NCI-H524 treated with DMSO at 0.1 percent for 48 hours (cell line): ENCODE measurements around the gene CFP.
"Not testable (repeated sequence)": the region's sequence is repeated elsewhere in the genome, so short reads cannot be mapped to it uniquely, and the experiment has no call there.

Experiments used
- DNase-seq: peaks from one replicate; lab custom pipeline; 2025; lab: John Stamatoyannopoulos, UW

Gene CFP

GRCh38 chrX:47603125-47603524 is 26.6 kb downstream of the CFP start:
- DNase-seq = not testable (repeated sequence)

DNA sequence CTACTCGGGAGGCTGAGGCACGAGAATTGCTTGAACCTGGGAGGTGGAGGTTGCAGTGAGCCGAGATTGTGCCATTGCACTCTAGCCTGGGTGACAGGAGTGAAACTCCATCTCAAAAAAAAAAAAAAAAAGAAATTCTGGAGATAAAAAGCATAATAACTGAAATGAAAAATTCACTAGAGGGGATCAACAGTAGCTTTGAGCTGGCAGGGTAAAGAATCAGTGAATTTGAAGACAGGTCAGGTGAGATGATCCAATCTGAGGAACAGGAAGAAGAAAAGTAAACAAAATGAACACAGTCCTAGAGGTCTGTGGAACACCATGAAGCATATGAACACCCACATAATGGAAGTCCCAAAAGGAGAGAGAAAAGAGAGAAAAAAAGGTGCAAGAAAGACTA is 32.5 kb downstream of the CFP start:
- no peak for DNase-seq

DNA sequence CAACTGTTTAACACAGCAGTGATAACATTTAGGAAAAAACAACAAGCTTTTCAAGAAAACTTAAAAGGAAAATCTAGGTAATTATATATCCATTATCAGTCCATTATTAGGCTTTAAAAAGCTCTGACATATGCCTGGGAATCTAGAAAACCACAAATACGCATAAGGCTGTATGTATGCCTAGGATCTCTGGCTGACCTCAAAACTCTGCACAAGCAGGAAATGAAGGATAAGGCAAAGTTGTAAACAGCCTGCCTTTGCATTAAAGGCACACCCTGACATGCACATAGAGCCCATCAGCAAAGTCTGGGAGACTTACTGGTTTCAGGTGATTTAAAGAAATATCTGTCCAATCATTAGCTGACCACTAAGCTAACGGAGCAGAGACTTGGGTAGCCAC is 33.5 kb downstream of the CFP start:
- no peak for DNase-seq

DNA sequence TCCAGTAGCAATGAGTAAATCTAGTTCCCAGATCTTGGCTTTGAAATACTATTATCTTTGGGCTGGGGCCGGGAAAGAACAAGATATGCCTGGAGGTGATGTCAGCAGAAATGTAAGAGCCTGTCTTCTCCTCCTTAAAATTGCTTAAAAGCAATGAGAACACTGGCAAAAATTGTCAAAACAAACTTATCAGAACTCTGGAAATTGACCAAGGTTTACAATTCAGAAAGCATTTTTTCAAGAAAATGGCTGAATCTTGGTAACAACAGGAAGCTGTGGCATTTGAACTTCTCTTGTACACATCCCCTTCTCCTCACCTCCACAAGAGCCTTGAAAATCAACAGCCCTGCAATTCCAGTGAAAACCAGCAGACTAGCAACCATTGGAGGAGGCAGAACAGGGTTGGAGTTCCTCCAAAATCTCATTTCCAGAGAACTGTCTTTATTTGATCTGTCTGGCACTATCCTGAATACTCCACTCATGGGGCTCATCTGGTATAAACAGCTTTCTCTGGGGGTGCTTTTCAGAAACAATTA is 33.9 kb downstream of the CFP start:
- DNase-seq = no peak

DNA sequence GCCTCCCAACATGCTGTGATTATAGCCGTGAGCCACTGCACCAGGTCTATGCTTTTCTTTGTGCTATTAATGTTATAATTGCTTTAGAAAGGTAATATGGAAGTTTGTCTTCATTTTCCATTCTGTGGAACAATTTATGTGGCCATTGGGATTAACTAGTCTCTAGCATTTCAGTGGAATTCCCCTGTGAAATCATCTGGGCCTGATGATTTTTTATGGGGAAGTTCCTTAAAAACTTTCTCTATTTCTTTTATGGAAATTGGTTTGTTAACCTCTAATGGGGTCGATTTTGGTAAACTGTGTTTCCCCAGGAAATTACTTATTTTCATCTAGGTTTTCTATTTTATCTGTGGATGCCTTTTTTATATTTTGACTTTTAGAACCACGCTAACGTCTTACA is 36.2 kb downstream of the CFP start:
- no peak for DNase-seq

- DNase-seq = no peak
Measured at GRCh38 chrX:47590984-47591383, 38.7 kb downstream of the CFP start.

DNA sequence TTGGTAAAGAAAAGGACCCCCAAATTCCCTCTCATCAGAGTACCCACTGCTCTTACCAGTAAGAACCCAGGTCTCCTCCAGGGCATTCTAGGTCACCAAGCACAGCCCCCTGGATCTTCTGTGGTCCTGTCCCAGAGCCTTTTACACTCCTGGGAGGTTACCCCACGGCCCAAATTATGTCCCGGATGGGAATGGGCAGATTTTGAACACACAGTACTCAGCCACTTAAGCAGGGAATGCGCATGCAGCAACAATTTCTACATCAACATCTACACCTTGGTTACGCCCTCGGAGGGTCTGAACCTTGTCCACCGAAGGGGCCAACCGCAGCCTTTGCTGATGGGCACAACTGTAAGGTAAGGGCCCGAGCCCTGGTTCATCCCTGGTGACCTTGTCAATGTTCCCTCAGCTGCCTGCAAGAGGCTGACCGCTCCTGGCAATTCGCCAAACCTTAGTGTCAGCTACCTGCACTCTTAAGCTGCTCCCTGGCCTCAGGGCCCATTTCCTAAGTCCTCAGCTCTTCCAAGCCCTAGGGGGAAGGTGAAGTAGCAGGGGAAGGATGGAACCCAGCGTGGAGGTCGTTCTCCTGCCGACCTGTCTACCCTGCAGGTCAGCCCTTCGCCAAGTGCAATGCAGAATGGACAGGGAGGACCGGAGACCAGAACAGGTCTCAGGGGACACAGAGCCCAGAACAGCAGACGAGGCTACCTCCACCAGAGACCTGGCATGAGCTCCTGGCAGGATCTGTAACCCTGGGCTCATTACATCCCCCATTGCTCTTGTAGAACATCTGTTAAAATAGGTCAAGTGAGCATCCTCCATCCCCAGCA is 41.6 kb downstream of the CFP start:
- no peak for DNase-seq

- DNase-seq = no peak
Measured at GRCh38 chrX:47587091-47587891, 42.4 kb downstream of the CFP start.

DNA sequence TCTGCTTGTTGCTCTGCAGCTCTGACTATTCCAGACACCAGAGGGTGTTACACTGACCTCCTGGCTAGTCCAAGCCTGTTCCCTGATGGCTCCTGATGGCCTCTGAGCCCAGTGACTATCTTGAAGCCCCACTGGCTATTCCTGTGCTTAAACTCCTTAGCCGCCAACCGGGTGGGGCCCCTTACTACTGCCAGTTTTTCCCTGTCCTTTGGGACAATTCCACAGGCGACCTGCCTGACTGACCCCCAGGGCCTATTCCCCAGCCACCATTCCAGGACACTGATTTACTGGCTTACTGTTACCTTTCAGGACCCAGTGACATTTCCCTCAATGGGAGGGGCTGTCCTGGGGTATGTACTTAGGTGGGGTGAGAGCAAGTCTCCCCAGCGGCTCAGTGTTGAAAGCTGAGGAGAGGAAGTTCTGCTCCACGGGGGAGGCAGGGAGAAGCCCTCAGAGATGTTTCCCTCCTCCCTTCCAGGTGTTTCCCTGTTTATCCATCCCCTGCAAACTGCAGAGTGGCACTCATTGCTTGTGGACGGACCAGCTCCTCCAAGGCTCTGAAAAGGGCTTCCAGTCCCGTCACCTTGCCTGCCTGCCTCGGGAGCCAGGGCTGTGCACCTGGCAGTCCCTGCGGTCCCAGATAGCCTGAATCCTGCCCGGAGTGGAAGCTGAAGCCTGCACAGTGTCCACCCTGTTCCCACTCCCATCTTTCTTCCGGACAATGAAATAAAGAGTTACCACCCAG is 43.5 kb downstream of the CFP start:
- no peak for DNase-seq

GRCh38 chrX:47585273-47585672 is 44.5 kb downstream of the CFP start:
- no peak for DNase-seq

- no peak for DNase-seq
Measured at GRCh38 chrX:47584714-47585113, 45.0 kb downstream of the CFP start.

GRCh38 chrX:47583240-47583861 is 46.4 kb downstream of the CFP start:
- no peak for DNase-seq

- DNase-seq = no peak
Measured at GRCh38 chrX:47581731-47582647, 47.7 kb downstream of the CFP start, which contains the start of gene TIMP1. TSS of gene TIMP1 (plus strand) at chrX:47582436. CDS start at chrX:47583416, 980 bp downstream.

- no peak for DNase-seq
Measured at GRCh38 chrX:47579537-47579936, 50.2 kb downstream of the CFP start.

- DNase-seq = no peak
Measured at GRCh38 chrX:47578692-47579091, 51.0 kb downstream of the CFP start.

DNA sequence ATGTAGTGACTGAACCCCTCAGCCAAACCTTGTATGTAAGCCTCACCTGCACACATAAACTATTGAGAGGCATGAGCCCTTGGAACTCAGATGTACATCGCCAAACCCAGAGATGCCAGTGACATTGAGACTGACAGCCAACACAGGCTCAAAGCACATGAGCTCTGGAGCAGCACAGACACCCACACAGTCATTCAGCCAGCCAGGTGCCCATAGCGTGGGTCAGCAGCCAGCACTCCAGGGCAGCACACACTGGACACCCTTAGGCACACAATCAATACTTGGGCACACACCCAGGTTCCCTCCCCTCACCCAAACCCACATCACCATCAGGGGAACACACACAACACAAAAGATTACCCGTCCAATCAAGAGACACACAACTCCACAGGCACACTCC is 51.8 kb downstream of the CFP start:
- DNase-seq = no peak

DNA sequence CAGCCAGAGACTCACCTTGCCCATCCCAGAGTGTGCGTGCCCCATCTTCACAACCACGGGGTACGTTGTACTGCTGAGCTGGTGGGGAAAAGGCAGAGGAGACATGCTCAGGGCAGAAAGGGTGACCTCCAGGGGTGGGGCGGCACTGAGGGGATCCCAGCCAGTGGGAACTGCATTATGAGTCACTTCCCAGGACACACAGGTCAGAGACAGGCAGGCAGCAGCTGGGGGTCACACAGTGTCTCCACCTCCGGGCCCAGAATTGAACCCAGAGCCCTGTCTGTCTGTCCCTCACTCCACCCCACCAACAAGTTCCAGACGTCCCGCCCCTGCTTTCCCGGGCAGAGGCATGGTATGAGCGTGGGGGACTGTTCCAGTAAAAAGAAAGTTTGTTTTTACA is 52.3 kb downstream of the CFP start:
- no peak for DNase-seq

DNA sequence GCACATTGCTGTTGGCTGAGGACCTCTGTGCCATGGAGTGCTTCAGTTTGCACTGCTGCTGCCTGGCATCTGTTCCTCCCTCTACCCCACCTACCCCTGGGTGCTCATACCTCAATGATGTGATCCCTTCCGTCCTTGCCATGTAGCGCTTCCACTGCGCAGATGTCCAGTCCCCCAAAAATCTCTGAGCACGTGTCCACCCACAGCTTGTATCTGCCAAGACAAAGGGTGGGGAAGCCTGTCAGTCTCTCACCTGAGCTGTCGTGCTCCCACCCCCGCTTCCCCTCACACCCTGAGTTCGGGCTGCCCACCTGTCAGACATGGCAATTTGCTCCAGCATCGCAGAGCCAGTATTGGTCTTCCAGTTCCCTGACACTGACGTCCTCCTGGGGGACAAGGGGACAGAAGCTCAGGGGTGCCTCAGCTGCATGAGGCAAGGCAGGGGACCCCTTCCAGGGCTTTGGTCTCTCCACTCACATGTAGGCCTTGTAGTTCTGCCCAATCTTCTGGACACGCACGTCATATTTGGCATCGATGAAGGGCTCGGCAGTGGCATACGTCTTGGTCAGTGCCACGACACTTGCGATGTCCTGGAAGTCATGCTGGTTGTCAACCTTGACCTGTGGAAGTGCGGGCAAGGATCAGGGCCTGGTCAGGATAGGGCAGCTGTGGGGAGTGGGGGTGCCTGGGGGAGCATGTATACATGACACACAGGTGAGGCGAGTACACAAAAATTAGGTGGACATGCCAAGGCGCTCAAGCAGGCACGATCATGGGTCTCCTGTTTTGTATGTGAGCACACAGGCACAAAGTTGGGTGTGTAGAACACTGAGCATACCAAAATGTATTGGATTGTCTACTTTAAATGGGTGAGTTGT is 53.5 kb downstream of the CFP start:
- no peak for DNase-seq

- DNase-seq = no peak
Measured at GRCh38 chrX:47574547-47575301, 55.0 kb downstream of the CFP start.
